CD14-positive monocyte (primary cell): ENCODE results near the gene TOB1. TPM values are rescaled to one million over a fixed set of nuclear protein-coding genes. Genes with fewer than 3 reads are reported as not detected.

Experiments used
- DNase-seq, 3 donors: peaks; one replicate each; pipeline ENCODE4 v3.0.0-alpha.2; 2011 to 2022
- H2AFZ ChIP-seq: 2 replicates; pipeline ENCODE4 v1.6.0; 2012; ENCODE audit warnings: mild to moderate bottlenecking, low read depth, low read length, inconsistent platforms; ENCODE audit not compliant: insufficient read depth, poor library complexity, severe bottlenecking
- H3K27ac ChIP-seq, 2 donors: 1 replicate in 1 of 2; 2 replicates in 1 of 2; pipeline ENCODE4 v1.5.1; 2012 to 2013; ENCODE audit warnings: low read length in 2 of 2, control low read depth in 1 of 2, inconsistent platforms in 1 of 2, low read depth in 1 of 2, mild to moderate bottlenecking in 1 of 2
- H3K27me3 ChIP-seq, 2 donors: one replicate each; pipeline versions ENCODE4 v1.6.0 to v1.6.1; 2011 to 2013; ENCODE audit warnings: low read length in 2 of 2; ENCODE audit not compliant: control insufficient read depth in 2 of 2, insufficient read depth in 2 of 2
- H3K36me3 ChIP-seq, 2 donors: replicated peaks in 1 of 2; 1 replicate in 1 of 2; 2 replicates in 1 of 2; pipeline versions ENCODE4 v1.5.1 to v1.6.1; 2012 to 2013; ENCODE audit warnings: low read length in 2 of 2, control low read depth in 1 of 2, inconsistent platforms in 1 of 2, mild to moderate bottlenecking in 1 of 2; ENCODE audit not compliant: insufficient read depth in 2 of 2, control insufficient read depth in 1 of 2
- H3K4me1 ChIP-seq, 2 donors: 1 replicate in 1 of 2; 2 replicates in 1 of 2; pipeline versions ENCODE4 v1.5.1 to v1.6.1; 2012 to 2013; ENCODE audit warnings: low read length in 2 of 2, control low read depth in 1 of 2, inconsistent platforms in 1 of 2, mild to moderate bottlenecking in 1 of 2, moderate library complexity in 1 of 2; ENCODE audit not compliant: insufficient read depth in 2 of 2, control insufficient read depth in 1 of 2
- H3K4me2 ChIP-seq: replicated peaks from 2 replicates; pipeline ENCODE3; 2012; ENCODE audit warnings: low read length, moderate library complexity, mild to moderate bottlenecking; ENCODE audit not compliant: poor library complexity, severe bottlenecking; ENCODE audit errors: extremely low read depth
- H3K4me3 ChIP-seq, 3 experiments: fragments of 200-600 bp in 1 of 3; sonication (generic) in 1 of 3; replicated peaks in 1 of 3; 1 replicate in 2 of 3; 2 replicates in 1 of 3; pipeline ENCODE4 v1.5.1; 2011 to 2013; ENCODE audit warnings: low read length in 3 of 3, mild to moderate bottlenecking in 3 of 3, control low read depth in 2 of 3, low read depth in 2 of 3, inconsistent platforms in 1 of 3, moderate library complexity in 1 of 3
- H3K79me2 ChIP-seq: 2 replicates; pipeline ENCODE4 v1.6.0; 2012; ENCODE audit warnings: mild to moderate bottlenecking, control low read depth, inconsistent platforms, low read length, moderate library complexity; ENCODE audit not compliant: insufficient read depth
- H3K9ac ChIP-seq: 2 replicates; pipeline ENCODE4 v1.6.0; 2017; ENCODE audit warnings: low read length, mild to moderate bottlenecking; ENCODE audit not compliant: insufficient read depth, poor library complexity, severe bottlenecking
- H3K9me3 ChIP-seq, 2 donors: replicated peaks in 1 of 2; 1 replicate in 1 of 2; 2 replicates in 1 of 2; pipeline versions ENCODE4 v1.5.1 to v1.6.1; 2012 to 2013; ENCODE audit warnings: low read length in 2 of 2, control low read depth in 1 of 2; ENCODE audit not compliant: control insufficient read depth in 1 of 2, insufficient read depth in 1 of 2
- H4K20me1 ChIP-seq: 2 replicates; pipeline ENCODE4 v1.6.0; 2012; ENCODE audit warnings: mild to moderate bottlenecking, low read length, control low read depth, moderate library complexity; ENCODE audit not compliant: insufficient read depth
- H3K27ac Mint-ChIP-seq, 7 donors: one replicate each; pipeline ENCODE4 v1.8.0; 2020; ENCODE audit warnings: mild to moderate bottlenecking in 7 of 7, mixed read lengths in 7 of 7, moderate library complexity in 6 of 7, inconsistent platforms in 2 of 7
- H3K27me3 Mint-ChIP-seq, 3 donors: one replicate each; pipeline ENCODE4 v1.8.0; 2021 to 2022; ENCODE audit warnings: low read depth in 3 of 3, mild to moderate bottlenecking in 3 of 3, mixed read lengths in 3 of 3, moderate library complexity in 3 of 3, inconsistent platforms in 1 of 3
- H3K36me3 Mint-ChIP-seq, 2 donors: one replicate each; pipeline ENCODE4 v1.8.0; 2020; ENCODE audit warnings: mixed read lengths in 2 of 2, inconsistent platforms in 1 of 2, mild to moderate bottlenecking in 1 of 2
- H3K4me1 Mint-ChIP-seq: one replicate; pipeline ENCODE4 v1.8.0; 2020; ENCODE audit warnings: mild to moderate bottlenecking, mixed read lengths
- H3K4me3 Mint-ChIP-seq, 2 donors: one replicate each; pipeline ENCODE4 v1.8.0; 2020; ENCODE audit warnings: mild to moderate bottlenecking in 2 of 2, mixed read lengths in 2 of 2, moderate library complexity in 1 of 2
- H3K9me3 Mint-ChIP-seq, 7 donors: one replicate each; pipeline ENCODE4 v1.8.0; 2020 to 2022; ENCODE audit warnings: mixed read lengths in 7 of 7, mild to moderate bottlenecking in 6 of 7, moderate library complexity in 6 of 7, inconsistent platforms in 2 of 7
- WGBS: methylation state at CpG from one replicate; pipeline ENCODE4 v1.1.5; 2013; ENCODE audit warnings: missing lambda C conversion rate; ENCODE audit not compliant: insufficient coverage; 5-methylcytosine and 5-hydroxymethylcytosine counted together
- intact Hi-C, 2 donors: fragments of 100-400 bp; cut with micrococcal nuclease; formaldehyde crosslinking; loops; one replicate each; pipeline versions ENCODE4 v1.15.0 to v1.15.1; 2023
- polyA plus RNA-seq, 3 donors: library from polyadenylated mRNA; depleted of rRNA in 1 of 3; unstranded in 2 of 3; stranded (reverse) in 1 of 3; fragments of 300-500 nt in 2 of 3; fragments of >200 nt in 1 of 3; fragmentation: Illumina TruSeq in 2 of 3; gene quantifications; 1 replicate in 2 of 3; 2 replicates in 1 of 3; pipeline ENCODE4 v1.2.3, GENCODE V29; 2012 to 2021
- TF ChIP-seq, protein P1 (sequence below): fragments of 200-600 bp; IDR thresholded peaks from one replicate; pipeline ENCODE4 v1.8.0; 2022; ENCODE audit warnings: antibody characterized with exemption, mild to moderate bottlenecking

The TOB1 gene
- polyA plus RNA-seq, 3 donors = 18.5 to 107 (median 41.0) TPM

DNA sequence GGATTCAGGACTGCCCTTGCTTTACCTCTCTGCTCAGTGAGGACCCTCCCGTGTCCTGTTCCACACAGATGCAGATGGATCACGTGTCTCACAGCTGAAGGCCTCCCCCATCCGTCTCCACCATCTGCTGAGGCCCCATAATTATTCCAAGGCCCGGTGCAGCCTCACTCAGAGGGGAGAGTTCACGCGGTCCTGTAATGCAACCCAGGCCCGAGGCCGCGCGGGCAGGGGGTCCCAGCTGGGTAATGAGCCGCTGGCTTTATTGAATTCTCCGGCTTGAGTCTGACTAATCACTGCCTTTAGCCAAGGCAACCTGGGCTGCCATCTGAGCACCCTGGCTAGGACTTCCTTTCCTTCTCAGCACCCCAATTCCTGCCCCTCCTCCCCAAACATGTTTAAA lies 35.2 kb downstream of the TOB1 start:
- no peak overlapping the region for H3K4me3 ChIP-seq
- H2AFZ ChIP-seq = peak overlapping the region; percentile 50
- no peak for DNase-seq
- no peaks in the 10 kb centered on the region for H3K9me3 Mint-ChIP-seq
- peaks cover 11 to 18% (median 12%) of the 10 kb centered on the region in 3 donors for H3K27me3 Mint-ChIP-seq
- no peak overlapping the region for H3K4me2 ChIP-seq
- no peak overlapping the region for H3K27ac ChIP-seq
- no peaks in the 10 kb centered on the region for H3K79me2 ChIP-seq
- intact Hi-C loops = no loop called here
- no peak overlapping the region for H3K9ac ChIP-seq
- TF ChIP-seq, protein P1, sequence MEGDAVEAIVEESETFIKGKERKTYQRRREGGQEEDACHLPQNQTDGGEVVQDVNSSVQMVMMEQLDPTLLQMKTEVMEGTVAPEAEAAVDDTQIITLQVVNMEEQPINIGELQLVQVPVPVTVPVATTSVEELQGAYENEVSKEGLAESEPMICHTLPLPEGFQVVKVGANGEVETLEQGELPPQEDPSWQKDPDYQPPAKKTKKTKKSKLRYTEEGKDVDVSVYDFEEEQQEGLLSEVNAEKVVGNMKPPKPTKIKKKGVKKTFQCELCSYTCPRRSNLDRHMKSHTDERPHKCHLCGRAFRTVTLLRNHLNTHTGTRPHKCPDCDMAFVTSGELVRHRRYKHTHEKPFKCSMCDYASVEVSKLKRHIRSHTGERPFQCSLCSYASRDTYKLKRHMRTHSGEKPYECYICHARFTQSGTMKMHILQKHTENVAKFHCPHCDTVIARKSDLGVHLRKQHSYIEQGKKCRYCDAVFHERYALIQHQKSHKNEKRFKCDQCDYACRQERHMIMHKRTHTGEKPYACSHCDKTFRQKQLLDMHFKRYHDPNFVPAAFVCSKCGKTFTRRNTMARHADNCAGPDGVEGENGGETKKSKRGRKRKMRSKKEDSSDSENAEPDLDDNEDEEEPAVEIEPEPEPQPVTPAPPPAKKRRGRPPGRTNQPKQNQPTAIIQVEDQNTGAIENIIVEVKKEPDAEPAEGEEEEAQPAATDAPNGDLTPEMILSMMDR = no peak
- no peaks in the 10 kb centered on the region for H3K36me3 ChIP-seq
- H3K9me3 ChIP-seq = no peaks in the 10 kb centered on the region
- 90% methylated on average over 12 of the region's 12 CpGs for WGBS
- no peaks in the 10 kb centered on the region for H3K36me3 Mint-ChIP-seq
- peaks cover 0 to 8% of the 10 kb centered on the region in 2 donors for H3K27me3 ChIP-seq
- no peaks in the 10 kb centered on the region for H4K20me1 ChIP-seq
- no peak overlapping the region for H3K4me3 Mint-ChIP-seq
- no peak overlapping the region for H3K27ac Mint-ChIP-seq
- peaks cover 11 to 14% of the 10 kb centered on the region in 2 donors for H3K4me1 ChIP-seq
- peaks cover 21% of the 10 kb centered on the region for H3K4me1 Mint-ChIP-seq

- Histone ChIP-seq H3K79me2 (no peaks in the 10 kb centered on the region), H3K36me3 (no peaks in the 10 kb centered on the region), H4K20me1 (no peaks in the 10 kb centered on the region), H3K4me3 (no peak overlapping the region), H3K9me3 (no peaks in the 10 kb centered on the region), H3K4me2 (no peak overlapping the region), H3K27me3 (peaks cover 0 to 5% of the 10 kb centered on the region in 2 donors), H3K9ac (no peak overlapping the region), H2AFZ (no peak overlapping the region), H3K4me1 (peaks cover 11 to 14% of the 10 kb centered on the region in 2 donors), H3K27ac (no peak overlapping the region)
- Mint-ChIP-seq H3K4me1 (peaks cover 18% of the 10 kb centered on the region), H3K27me3 (peaks cover 5 to 17% (median 11%) of the 10 kb centered on the region in 3 donors), H3K9me3 (no peaks in the 10 kb centered on the region), H3K27ac (peak overlapping the region in 1 of 7 donors; percentile 22), H3K36me3 (no peaks in the 10 kb centered on the region), H3K4me3 (no peak overlapping the region)
- WGBS = 86% methylated on average over 5 of the region's 5 CpGs
- TF ChIP-seq, protein P1 = no peak
- intact Hi-C loops = no loop called here
- DNase-seq = no peak
These were observed 35.8 kb downstream of the TOB1 start for GRCh38 chr17:50830352-50830751.
